Jurkat, Clone E6-1 (cell line): ENCODE results near the gene NRTN.

Experiments used
- DNase-seq: peaks from one replicate; pipeline ENCODE4 v3.0.0-alpha.2; 2011; ENCODE audit warnings: low read depth, low spot score
- H3K4me3 ChIP-seq: 2 replicates; pipeline ENCODE4 v1.5.1; 2011; ENCODE audit warnings: mild to moderate bottlenecking, low read length, control low read depth, moderate library complexity

Gene NRTN

DNA sequence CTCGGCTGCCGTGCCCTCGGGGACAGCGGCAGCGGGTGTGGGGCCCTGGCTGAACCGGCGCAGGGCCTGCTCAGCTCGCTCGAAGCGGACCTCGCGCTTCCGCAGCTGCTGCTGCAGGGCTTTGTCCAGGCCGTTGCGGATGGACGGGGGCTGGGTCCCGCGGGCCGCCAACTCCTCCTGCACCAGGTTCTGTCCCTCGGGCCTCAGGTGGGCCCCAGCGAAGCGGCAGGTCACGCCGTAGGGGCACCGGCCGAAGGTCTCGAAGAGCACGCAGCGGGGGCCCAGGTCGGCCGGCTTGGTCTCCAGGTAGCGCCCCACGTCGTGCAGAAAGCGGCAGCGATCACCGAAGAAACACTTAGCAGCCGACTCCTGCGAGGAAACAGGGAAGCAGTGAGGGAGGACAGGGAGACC lies 15.5 kb upstream of the NRTN start:
- H3K4me3 ChIP-seq, result no peak overlapping the region
- DNase-seq, result no peak

DNA sequence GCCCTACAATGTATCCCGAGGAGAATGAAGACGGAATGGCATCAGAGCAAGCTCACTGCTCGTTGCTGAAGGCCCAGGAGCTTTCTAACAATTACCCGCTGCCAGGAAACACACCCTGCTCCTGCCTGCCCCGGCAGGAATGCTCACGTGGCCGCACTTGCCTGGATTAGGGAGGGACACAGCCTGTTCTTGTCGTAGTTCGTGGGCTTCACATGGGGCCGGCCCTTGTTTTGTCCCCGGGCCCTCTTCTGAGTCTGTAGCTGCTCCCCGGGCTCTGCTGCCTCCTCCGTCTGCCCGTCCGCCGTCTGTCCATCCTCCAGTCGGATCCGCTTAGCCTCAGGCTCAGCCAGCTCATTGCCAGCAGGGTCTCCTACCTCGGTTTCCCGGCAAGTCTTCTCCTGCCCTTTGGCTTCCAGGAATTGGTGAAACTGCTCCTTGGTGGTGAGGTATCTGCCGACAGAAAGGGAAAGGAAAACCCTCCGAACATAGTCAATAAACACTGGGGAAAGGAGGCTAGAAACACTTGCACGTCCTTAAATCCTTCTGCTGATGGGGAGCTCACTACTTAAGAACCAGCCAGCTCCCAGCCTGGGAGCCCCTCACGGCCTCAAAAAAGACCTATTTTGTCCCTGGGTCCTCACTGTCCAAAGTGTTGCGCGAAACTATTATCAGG lies 14.8 kb upstream of the NRTN start:
- no peak for DNase-seq
- H3K4me3 ChIP-seq, result peak overlapping the region; percentile 94

DNA sequence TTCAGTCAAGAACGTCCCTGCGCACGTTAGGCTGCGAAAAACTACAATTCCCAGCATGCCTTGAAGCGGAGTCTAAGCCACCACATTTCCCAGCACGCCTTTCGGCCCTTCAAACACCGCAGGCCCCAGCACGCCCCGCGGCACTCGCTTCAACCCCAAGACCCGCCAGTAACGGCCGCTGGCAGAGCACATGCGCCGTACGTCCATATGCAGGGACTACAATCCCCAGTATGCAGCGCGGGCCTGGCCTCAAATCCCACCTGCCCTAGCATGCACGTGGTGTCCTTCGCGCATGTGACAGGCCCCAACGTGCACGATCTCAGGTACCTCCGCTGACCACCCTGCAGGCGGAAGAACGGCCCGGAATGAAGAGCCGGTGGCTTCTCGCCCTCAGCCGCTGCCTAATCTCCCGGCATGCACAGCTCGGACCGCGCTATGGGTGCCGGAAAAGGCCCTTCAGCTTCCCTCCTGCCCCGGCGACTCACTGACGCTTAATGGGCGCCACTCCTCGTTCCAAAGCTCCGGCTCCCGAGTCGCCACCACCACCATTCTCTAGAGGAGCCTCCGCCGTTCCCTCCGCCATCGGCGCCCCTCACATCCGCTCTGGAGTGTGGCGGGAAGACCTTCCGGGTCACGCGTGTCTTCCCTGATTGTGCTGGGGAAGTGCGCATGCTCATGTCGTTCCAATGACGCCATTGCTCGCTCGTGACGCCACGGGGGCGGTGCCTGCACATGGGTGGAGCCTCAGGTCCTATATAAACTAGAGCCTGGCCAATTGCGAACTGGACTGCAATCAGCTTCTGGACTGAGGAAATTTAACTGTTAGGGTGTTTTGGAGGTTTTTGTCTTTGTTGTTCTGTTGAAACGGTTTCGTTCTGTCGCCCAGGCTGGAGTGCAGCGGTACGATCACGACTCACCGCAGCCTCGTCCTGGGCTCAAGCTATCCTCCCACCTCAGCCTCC lies 14.0 kb upstream of the NRTN start, which contains the start of gene DUS3L:
Gene DUS3L (minus strand): TSS at position 605 of the 962 bp plus-strand sequence. CDS start 22 bp downstream, at position 583.
- peak within 1 kb of the TSS; percentile 94 for H3K4me3 ChIP-seq
- DNase-seq, result peak; percentile 98

DNA sequence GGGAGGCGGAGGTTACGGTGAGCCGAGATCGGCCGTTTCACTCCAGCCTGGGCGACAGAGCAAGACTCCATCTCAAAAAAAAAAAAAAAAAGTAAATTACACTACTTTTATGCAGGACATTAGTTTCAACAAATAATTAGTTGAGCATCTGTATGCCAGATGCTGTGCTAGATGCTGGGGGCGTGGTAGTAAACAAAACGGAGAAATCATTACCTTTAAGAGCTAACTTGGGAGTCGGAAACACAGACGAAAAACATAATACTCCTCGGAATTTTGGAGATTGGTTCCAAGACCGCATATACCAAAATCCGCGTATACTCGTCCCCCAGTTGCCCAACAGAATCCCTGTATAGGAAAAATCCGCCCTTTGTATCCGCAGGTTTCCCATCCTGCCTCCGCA lies 12.6 kb upstream of the NRTN start:
- no peak overlapping the region for H3K4me3 ChIP-seq
- DNase-seq, result no peak

- DNase-seq, result no peak
- no peak overlapping the region for H3K4me3 ChIP-seq
Observed at GRCh38 chr19:5793188-5793587, 11.7 kb upstream of the NRTN start.

DNA sequence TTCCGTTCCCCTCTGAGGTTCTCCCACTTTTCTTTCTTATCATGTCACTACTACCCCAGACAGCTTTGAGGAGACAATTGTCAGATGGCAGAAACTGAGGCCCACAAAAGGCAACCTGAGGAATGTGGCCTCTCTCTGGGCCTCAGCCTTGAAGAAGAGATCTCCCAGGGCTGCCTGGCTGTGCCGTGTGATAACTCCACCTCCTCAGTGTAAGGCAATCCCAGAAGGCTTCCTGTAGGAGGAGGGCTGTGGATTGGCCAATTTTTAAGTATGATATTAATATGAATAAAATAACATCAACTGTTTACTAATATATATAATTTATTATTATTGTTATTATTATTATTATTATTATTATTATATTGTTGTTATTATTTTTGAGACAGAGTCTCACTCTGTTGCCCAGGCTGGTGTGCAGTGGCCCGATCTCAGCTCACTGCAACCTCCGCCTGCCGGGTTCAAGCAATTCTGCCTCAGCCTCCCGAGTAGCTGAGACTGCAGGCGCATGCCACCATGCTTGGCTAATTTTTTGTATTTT lies 9.4 kb upstream of the NRTN start:
- H3K4me3 ChIP-seq, result no peak overlapping the region
- DNase-seq, result no peak

DNA sequence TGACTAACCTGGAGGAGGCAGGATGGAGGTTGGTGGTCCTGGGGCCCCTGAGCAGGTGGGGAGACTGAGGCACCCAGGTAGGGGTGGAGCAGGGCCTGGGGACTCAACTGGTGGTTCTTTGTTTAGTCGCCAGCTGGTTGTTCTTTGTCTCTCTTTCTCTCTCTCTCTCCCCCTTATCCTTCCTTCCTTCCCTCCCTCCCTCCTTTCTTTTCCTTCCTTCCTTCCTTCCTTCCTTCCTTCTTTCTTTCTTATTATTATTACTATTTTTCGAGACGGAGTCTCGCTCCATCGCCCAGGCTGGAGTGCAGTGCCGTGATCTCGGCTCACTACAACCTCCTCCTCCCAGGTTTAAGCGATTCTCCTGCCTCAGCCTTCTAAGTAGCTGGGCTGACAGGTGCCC lies 6.6 kb upstream of the NRTN start:
- no peak for DNase-seq
- H3K4me3 ChIP-seq, result no peak overlapping the region

DNA sequence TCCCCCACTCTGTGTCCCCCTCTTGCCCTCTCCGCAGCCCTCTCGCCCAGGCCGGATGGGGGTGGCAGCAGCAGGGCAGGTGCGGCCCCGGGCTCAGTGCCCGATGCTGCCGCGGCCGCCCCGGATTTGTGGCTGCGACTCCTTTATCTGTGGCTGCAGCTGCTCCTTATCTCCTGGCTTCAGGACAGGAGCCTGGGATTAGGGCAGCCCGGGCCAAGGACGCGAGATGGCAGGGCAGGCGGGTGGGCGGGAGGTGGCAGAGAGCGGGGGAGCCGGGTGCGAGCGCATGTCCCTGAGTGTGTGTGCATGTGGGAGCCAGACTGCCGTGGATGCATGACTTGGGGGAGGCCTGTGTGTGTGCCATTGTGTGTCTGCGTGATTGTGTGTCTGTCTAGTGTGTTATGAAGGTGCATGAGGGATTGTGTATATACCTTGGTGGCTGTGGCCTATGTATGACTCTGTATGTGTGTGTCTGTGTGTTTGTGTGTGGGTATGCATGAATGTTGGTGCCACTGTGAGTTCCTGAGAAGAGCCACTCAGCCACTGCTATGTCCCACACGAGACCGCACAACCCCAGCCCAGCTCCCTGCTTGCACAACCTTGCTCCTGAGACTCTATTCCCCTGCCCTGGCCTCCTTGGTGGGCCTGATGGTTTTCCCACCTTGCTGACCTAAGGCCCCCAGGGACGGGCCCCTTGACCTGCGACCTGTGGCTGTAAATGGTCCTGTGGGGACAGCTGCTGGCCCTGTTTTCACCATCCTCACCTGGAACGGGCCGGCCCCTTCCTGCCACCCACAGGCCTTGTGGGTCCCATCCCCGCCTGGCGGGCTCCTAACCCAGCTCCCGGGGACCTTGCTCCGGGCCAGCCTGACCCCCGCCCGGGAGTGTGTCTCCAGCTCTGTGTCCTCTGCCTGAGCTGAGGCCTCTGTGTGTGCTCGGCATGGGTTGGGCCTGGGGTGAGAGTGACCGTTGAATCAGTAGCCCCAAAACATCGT lies 5.3 kb upstream of the NRTN start:
- DNase-seq, result peak; percentile 56

GRCh38 chr19:5800361-5801270 lies 4.3 kb upstream of the NRTN start:
- DNase-seq, result no peak
- no peak overlapping the region for H3K4me3 ChIP-seq

More for the DNA sequence above, 5.3 kb upstream of the NRTN start:
- no peak overlapping the region for H3K4me3 ChIP-seq

DNA sequence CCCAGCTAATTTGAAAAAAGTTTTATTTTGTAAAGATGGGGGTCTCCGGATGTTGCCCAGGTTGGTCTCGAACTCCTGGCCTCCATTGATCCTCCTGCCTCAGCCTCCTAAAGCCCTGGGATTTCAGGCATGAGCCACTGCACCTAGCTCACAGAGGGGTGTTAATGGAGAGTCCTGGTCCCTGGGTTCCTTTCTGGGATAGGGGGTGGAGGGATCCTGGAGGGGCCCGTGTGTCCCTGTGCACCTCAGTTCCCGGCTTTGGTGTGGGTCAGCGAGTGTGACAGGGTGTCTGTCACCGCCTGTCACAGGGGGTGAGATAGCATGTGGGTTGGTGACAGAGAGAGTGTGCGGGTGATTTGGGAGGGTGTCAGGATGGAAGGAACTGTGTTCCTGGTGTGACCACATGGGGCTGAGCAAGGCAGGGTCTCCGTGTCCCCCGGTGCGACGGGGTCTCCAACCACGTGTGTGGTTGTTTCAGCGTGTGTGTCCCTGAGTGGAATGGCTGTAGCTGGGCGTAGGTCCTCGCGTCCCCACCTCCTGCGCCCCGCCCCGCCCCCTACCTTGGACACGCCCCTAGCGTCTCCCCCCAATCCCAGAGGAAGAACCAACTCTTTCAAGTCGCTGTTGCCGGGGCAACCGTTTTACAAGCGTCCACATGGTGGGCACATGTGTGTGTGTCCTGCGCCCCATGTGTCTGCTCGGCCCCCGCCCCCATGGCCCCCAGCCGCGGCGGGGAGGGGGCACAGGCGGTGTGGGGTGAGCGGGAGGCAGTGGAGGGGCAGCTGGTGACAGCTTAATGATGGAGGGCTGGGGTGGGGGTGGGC lies 2.9 kb upstream of the NRTN start:
- no peak for DNase-seq

GRCh38 chr19:5803441-5803751 lies 1.5 kb upstream of the NRTN start:
- H3K4me3 ChIP-seq, result peak overlapping the region; percentile 37
- no peak for DNase-seq

More for the DNA sequence above, 2.9 kb upstream of the NRTN start:
- H3K4me3 ChIP-seq, result no peak overlapping the region

GRCh38 chr19:5803752-5804515 lies 933 bp upstream of the NRTN start:
- peak; percentile 87 for DNase-seq

DNA sequence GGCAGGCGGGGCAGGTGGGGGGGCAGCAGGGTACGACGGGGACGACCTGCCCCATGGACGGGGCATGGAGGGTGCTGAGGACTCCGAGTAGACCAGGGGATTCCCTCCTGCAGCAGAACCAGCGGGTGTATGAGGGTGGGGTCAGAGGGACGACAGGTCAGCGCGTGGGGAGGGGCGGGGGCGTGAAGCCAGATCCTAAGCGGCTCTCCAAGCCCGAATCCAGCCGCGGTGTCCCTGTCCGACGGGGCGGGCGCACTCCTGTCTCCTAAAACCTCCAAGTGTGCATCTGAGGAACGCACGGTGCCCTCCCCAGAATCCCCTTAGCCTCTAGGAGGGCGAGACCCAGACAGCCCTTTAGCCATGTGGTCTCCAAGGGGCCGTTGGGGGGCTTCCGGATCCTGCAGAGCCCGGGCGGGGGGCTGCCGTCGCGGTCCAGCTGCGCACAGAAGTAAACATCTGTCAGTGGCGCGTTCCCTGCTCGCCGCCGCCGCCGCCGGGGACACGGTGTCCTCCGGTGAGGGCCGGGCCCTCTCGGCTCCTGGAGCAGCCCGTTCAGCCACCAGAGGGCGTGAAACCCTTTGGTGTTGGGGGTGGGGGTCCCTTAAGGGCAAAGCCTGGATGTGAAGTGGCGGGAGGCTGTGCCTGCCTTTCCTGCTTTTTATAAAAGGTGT lies 730 bp downstream of the NRTN start:
- peak overlapping the region; percentile 15; the same call in 1 of the 2 replicates for H3K4me3 ChIP-seq
- no peak for DNase-seq

More at GRCh38 chr19:5803752-5804515, 933 bp upstream of the NRTN start:
- H3K4me3 ChIP-seq, result peak overlapping the region; percentile 37

DNA sequence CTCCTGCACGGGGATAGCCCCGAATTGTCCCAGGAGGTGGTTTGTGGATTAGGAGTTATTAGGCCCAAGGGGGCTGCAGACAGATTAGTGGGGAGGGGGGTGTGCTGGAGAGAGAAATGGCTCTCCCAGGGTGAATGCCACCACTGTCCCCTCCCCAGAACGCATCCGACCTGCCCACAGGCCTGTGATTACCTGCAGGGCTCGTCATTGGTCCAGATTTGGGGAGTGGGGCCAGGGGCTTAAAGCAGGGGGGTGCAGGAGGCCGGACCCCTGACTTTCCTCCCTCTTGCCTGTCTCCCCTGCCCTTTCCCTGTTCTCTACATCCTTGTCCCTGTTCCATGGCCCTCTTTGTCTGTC lies 1.2 kb downstream of the NRTN start:
- no peak for DNase-seq
- no peak overlapping the region for H3K4me3 ChIP-seq

GRCh38 chr19:5806905-5807304 lies 2.0 kb downstream of the NRTN start:
- DNase-seq, result no peak
- no peak overlapping the region for H3K4me3 ChIP-seq
